Transverse colon (tissue), 4 donors: ENCODE data around the gene MUC5B.

Experiments
- POLR2AphosphoS5 ChIP-seq, 3 donors: sonication (generic); formaldehyde crosslinking; IDR thresholded peaks; one replicate each; pipeline ENCODE4 v1.6.1; 2016; ENCODE audit warnings: antibody characterized with exemption in 3 of 3
- TF ChIP-seq, protein P1 (sequence below), 5 experiments: fragments of 200-600 bp in 3 of 5; fragments of 450-650 bp in 2 of 5; sonication (generic) in 3 of 5; IDR thresholded peaks; 1 replicate in 2 of 5; 2 replicates in 3 of 5; pipeline ENCODE4 v1.5.1; 2016 to 2017; ENCODE audit warnings: antibody characterized with exemption in 5 of 5, inconsistent platforms in 3 of 5, mild to moderate bottlenecking in 2 of 5, moderate library complexity in 1 of 5

DNA sequence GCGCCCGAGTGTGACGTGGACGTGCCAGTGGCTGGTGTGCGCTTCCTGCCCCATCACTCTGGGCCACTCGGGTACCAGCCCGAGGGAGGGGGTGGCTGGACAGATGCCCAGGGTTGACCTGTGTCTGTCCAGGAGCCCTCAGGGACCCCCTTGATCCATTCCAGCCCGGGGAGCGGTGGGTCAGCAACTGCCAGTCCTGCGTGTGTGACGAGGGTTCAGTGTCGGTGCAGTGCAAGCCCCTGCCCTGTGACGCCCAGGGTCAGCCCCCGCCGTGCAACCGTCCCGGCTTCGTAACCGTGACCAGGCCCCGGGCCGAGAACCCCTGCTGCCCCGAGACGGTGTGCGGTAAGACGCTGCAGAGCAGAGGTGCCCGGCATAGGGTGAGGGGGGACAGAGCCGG, 34.5 kb downstream of the MUC5B start:
- TF ChIP-seq POLR2AphosphoS5 (IDR thresholded peaks at IDR 0.05), result no peak
- TF ChIP-seq, protein P1, sequence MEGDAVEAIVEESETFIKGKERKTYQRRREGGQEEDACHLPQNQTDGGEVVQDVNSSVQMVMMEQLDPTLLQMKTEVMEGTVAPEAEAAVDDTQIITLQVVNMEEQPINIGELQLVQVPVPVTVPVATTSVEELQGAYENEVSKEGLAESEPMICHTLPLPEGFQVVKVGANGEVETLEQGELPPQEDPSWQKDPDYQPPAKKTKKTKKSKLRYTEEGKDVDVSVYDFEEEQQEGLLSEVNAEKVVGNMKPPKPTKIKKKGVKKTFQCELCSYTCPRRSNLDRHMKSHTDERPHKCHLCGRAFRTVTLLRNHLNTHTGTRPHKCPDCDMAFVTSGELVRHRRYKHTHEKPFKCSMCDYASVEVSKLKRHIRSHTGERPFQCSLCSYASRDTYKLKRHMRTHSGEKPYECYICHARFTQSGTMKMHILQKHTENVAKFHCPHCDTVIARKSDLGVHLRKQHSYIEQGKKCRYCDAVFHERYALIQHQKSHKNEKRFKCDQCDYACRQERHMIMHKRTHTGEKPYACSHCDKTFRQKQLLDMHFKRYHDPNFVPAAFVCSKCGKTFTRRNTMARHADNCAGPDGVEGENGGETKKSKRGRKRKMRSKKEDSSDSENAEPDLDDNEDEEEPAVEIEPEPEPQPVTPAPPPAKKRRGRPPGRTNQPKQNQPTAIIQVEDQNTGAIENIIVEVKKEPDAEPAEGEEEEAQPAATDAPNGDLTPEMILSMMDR (IDR thresholded peaks at IDR 0.05), result no peak
